ENCODE data around the gene POLE.
A peak's percentile ranks its signal among the peaks of the same experiment; 100 is the strongest.

The POLE gene

DNA sequence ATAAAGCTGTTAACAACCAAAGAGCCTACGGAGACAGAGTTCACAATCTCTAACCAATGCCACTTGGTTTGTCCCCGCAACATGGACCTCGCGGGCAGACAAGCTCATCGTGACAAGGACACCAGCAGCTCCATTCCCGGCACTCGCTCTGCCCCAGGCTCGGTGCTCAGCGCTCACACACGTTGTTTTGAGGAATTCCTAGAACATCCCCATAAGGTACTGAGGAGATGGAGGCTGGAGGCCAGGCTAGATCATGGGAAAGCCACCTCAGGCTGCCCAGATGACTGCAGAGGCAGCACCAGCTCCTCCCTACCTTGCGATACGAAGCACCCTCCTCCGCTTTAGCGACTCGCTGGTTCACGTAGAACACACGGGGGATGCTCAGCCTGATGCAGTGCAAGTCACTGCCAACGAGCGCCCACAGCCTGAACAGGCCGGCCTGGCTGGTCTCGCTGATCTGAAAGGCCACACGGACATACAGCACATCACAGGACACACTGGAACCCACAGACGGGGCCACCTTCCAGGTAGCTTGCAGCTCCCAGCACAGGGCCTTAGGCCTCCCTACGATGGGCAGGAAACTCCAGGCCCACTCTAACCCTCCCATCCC lies 38.4 kb downstream of the POLE start:
- no peak for DNase-seq

GRCh38 chr12:132647858-132648257 lies 39.3 kb downstream of the POLE start:
- DNase-seq, result no peak

DNA sequence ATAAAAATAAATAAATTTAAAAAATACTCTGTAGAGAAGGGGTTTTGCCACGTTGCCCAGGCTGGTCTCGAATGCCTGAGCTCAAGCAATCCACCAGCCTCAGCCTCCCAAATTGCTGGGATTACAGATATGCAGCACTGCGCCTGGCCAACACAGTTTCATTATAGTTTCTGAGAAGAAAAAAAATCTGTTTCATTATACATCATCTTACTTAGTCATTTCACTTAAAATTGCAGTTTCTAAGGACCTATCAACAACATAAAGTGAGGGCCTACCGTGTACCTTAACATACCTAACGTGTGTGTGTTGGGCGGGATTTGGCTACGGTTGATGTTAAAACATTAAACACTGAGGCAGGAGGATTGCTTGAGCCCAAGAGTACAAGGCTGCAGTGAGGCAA lies 40.3 kb downstream of the POLE start:
- no peak for DNase-seq

- no peak for DNase-seq
Observed at GRCh38 chr12:132642846-132643835, 44.0 kb downstream of the POLE start.

GRCh38 chr12:132641811-132642650 lies 45.1 kb downstream of the POLE start:
- no peak for DNase-seq

- no peak for DNase-seq
Observed at GRCh38 chr12:132640936-132641335, 46.2 kb downstream of the POLE start.

DNA sequence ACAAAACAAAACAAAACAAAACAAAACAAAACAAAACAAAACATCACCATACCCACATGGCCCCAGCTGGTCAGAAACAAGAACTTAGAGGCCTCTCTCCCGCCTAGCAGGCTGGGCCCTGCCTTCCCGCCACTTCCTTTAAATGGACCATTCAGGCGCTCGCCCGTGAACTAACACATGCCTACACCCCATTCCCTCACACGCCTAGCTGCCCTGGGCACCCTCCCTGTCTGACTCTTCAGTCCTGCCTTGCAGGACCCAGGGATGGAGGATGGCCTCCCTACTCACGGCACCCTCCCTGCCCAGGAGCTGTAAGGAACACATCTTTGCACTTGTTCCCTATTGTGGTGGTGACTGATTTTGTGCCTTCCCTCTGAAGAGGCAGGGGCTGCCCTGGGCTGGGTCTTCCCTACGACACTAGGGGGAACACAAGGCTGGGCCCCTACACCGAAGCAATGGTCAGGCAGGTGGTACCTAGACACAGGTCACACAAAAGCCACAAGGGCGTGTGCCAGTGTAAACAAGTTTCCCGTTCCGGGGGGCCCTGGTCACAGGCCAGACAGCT lies 47.1 kb downstream of the POLE start:
- no peak for DNase-seq

DNA sequence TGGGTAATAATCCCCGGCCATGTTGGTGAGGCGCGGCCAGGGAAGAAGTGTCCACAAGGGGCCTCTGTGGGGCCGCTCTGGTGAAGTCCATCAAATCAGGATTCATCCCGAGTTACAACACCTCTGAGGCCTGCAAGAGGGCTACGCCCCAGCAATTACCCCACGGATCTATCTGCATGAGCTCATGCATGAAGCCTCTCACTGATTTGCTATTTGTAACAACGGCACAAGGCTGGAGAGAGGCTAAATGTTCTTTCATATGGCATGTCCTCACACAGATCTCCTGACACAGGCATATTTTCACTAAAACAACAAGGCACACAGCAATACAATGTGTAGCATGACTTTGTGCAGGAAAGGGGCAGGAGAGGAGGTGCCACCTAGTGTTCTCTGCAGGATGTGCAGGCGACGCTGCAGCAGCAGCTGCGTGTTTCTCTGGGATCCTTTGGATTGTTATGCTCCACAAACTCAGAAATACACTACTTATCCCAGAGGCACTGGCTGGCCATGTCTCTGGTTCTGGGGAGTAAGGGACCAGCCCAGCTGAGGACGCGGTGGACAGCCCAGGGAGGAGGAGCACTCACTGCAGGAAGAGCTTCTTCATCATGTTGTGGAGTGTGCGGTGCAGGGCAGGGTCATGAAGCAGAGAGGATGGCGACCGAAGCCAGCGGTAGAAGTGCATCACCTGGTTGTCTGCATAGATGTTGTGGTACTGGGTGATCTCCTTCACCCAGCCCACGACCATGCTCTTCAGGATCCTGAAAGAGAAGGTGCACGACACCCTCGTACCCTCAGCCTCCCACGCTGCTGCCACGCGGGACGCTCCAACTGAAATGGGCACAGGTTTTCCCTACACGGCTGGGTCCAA lies 48.4 kb downstream of the POLE start:
- DNase-seq, result peak; percentile 35 to 60

- no peak for DNase-seq
Observed at GRCh38 chr12:132637811-132638210, 49.3 kb downstream of the POLE start.

DNA sequence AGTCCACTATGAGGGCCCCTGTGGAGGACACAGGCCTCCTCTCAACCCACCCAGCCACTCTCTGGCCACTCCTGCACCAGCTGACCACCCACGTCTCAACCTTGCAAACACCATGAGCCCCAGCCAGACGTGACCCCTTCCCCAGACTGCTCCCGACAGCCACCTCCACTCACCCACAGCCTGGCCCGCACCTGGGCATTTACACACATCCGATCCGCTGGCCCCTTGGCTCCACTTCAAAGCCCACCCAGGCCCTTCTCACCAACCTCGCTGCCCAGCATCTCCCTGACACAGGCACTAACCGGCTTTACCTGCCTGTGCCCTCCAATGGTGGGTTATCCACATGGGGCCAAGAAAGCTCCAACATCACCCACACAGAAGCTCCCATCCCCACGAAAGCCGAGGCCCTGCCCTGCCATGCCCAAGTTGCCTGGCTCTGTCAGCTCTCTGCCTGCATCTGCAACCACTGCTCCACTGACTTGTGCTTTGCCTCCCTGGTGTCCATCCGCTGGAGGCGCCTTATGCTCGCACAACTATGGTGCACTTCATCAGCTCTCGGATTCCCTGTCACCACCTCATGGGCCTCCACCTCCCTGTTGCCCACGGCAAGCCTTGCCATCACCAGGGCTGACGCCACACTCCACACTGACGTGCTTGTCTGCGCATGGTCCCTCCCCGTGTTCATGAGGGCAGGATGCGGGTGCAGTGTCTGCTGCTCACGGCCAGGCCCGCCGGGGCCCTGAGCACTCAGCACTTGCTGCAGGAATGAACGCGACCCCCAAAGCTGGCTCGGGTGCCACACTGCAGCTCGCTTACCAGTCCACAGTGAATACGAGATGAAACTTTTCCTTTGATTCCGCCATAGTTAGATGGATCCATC lies 51.8 kb downstream of the POLE start:
- no peak for DNase-seq

- no peak for DNase-seq
Observed at GRCh38 chr12:132634411-132634990, 52.6 kb downstream of the POLE start.

- no peak for DNase-seq
Observed at GRCh38 chr12:132633901-132634300, 53.2 kb downstream of the POLE start.

DNA sequence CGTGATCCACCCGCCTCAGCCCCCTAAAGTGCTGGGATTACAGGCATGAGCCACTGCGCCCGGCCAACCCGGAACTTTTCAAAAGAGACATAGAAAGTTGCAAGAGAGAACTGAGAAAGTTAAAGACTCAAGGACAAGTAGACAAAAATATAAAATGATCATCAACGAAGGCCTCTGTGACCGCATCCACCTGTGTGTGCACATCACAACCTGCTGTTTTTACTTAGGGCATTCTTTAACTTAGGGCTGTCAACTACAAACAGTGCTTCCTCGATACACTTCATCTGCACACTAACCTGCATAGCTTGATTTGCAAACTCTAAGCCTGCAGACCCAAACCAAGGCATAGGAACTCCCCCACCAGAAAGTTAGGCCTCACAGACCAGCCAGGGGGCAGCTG lies 53.7 kb downstream of the POLE start:
- DNase-seq, result no peak

- DNase-seq, result no peak
Observed at GRCh38 chr12:132632521-132633228, 54.5 kb downstream of the POLE start.

GRCh38 chr12:132631666-132632065 lies 55.5 kb downstream of the POLE start:
- DNase-seq, result no peak

- no peak for DNase-seq
Observed at GRCh38 chr12:132630672-132631071, 56.5 kb downstream of the POLE start.

- no peak for DNase-seq
Observed at GRCh38 chr12:132629330-132629729, 57.8 kb downstream of the POLE start.

- no peak for DNase-seq
Observed at GRCh38 chr12:132625731-132626430, 61.3 kb downstream of the POLE start.

Data from NCI-H526 (cell line).